ENCODE results near the gene OR6Q1. TPM values are rescaled to one million over a fixed set of nuclear protein-coding genes. Genes with fewer than 3 reads are reported as not detected.

The OR6Q1 gene
- total RNA-seq, 4 donors from 2014 or later: not detected

GRCh38 chr11:58011771-58012170 is 19.0 kb upstream of the OR6Q1 start:
- no peaks in the 10 kb centered on the region for H3K4me1 ChIP-seq
- H3K4me3 ChIP-seq (replicated peaks in 1 of 3): no peak overlapping the region
- DNase-seq: no peak
- H3K9me3 ChIP-seq: no peaks in the 10 kb centered on the region
- TF ChIP-seq, protein P1, sequence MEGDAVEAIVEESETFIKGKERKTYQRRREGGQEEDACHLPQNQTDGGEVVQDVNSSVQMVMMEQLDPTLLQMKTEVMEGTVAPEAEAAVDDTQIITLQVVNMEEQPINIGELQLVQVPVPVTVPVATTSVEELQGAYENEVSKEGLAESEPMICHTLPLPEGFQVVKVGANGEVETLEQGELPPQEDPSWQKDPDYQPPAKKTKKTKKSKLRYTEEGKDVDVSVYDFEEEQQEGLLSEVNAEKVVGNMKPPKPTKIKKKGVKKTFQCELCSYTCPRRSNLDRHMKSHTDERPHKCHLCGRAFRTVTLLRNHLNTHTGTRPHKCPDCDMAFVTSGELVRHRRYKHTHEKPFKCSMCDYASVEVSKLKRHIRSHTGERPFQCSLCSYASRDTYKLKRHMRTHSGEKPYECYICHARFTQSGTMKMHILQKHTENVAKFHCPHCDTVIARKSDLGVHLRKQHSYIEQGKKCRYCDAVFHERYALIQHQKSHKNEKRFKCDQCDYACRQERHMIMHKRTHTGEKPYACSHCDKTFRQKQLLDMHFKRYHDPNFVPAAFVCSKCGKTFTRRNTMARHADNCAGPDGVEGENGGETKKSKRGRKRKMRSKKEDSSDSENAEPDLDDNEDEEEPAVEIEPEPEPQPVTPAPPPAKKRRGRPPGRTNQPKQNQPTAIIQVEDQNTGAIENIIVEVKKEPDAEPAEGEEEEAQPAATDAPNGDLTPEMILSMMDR (IDR thresholded peaks at IDR 0.05): no peak
- TF ChIP-seq POLR2A (IDR thresholded peaks at IDR 0.05): no peak
- H3K27ac ChIP-seq: no peak overlapping the region
- H3K36me3 ChIP-seq: no peaks in the 10 kb centered on the region
- WGBS, 2 donors: 74 to 86% methylated on average over 6 of the region's 6 CpGs
- H3K27me3 ChIP-seq: no peaks in the 10 kb centered on the region
- intact Hi-C loops (cut with DNase I): no loop called here

- no peaks in the 10 kb centered on the region for H3K36me3 ChIP-seq
- no peaks in the 10 kb centered on the region for H3K9me3 ChIP-seq
- DNase-seq: no peak
- no peaks in the 10 kb centered on the region for H3K27me3 ChIP-seq
- H3K27ac ChIP-seq: peak within 1 kb of the TSS; percentile 3 to 48 (median 18)
- WGBS, 2 donors: 81% methylated on average over 5 of the region's 5 CpGs
- H3K4me1 ChIP-seq: peaks cover 0 to 11% of the 10 kb centered on the region in 2 donors
- no peak within 1 kb of the TSS for H3K4me3 ChIP-seq (replicated peaks in 1 of 3)
- intact Hi-C loops (cut with DNase I): no loop called here
- no peak for TF ChIP-seq POLR2A (IDR thresholded peaks at IDR 0.05)
- TF ChIP-seq, protein P1 (IDR thresholded peaks at IDR 0.05): no peak
These were observed 7.3 kb upstream of the OR6Q1 start, which contains the start of gene OR9Q1 for GRCh38 chr11:58023435-58023931. OR9Q1 (plus strand) TSS chr11:58023881; CDS start chr11:58179445, 155,564 bp downstream.

DNA sequence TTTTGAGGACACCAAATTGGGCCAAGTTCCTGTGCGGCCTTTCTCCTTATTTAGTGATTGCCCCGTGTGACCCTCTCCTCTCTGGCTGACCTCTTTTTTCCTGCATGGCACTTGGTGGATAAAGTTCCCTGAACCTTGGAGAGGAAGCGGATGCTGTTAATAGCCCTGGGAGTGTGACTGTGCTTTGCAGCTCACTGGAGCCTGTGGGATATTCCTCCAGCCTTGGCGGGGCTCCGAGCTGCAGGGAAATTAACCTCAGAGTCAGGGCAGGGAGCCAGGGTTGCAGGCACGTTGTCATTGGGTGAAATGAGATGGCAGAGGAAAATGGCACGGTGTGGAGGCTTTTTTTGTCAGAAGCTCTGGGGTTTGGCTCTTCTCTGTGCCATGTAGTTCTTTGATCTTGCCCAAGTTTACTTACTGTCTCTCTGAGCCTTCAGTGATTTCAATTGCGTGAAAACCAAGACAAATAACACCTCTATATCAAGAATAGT is 6.1 kb upstream of the OR6Q1 start:
- Histone ChIP-seq H3K9me3 (no peaks in the 10 kb centered on the region), H3K36me3 (no peaks in the 10 kb centered on the region), H3K4me1 (peaks cover 0 to 11% of the 10 kb centered on the region in 2 donors), H3K27me3 (no peaks in the 10 kb centered on the region), H3K27ac (peak overlapping the region in 2 of 3 donors; percentile 3 to 48), H3K4me3 (replicated peaks in 1 of 3) (no peak overlapping the region)
- intact Hi-C loops (cut with DNase I): no loop called here
- WGBS, 2 donors: 27 to 33% methylated on average over 6 to 8 of the region's 8 CpGs
- TF ChIP-seq POLR2A (IDR thresholded peaks at IDR 0.05): no peak
- TF ChIP-seq, protein P1 (IDR thresholded peaks at IDR 0.05): no peak
- peak; percentile 44 to 75 for DNase-seq

- TF ChIP-seq POLR2A (IDR thresholded peaks at IDR 0.05): no peak
- TF ChIP-seq, protein P1 (IDR thresholded peaks at IDR 0.05): no peak
- H3K27ac ChIP-seq: no peak overlapping the region
- H3K36me3 ChIP-seq: no peaks in the 10 kb centered on the region
- H3K9me3 ChIP-seq: no peaks in the 10 kb centered on the region
- intact Hi-C loops (cut with DNase I): no loop called here
- no peaks in the 10 kb centered on the region for H3K27me3 ChIP-seq
- 63 to 73% methylated on average over 4 of the region's 4 CpGs for WGBS, 2 donors
- H3K4me3 ChIP-seq (replicated peaks in 1 of 3): no peak overlapping the region
- DNase-seq: no peak
- peaks cover 0 to 11% of the 10 kb centered on the region in 2 donors for H3K4me1 ChIP-seq
These were observed 3.4 kb upstream of the OR6Q1 start for GRCh38 chr11:58027341-58027740.

DNA sequence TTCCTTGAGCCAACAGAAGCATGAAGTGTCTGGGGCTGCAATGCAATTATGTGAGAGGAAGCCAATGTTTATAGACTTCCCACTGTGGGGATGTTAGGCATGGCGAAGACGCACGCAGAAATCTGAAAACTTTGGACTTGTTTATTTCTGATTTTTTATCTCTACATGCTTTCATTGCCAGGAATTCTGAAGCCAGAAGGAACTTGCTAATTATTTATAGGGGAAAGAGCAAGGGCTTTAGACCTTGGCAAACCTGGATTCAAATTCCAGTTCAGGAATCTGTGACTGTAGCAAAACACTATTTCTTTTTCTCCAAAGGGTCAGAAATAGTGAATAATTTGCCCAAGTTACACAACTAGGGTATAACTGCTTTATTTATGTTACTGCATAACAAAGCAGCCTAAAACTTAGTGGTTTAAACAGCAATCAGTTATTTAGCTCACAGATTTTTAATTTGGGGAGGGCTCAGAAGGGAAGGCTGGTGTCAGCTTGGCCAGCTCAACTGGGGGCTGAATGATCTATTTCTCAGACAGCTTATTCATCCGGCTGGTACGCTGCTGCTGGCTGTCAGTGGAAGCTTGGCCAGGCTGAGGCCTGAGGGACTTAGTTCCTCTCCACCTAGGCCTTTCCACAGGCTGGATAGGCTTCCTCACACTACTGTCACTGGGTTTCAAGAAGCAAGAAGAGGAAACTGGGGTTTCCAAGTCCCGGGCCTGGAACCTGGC is 1.9 kb upstream of the OR6Q1 start:
- no peak for TF ChIP-seq POLR2A (IDR thresholded peaks at IDR 0.05)
- TF ChIP-seq, protein P1 (IDR thresholded peaks at IDR 0.05): no peak
- Histone ChIP-seq H3K4me1 (peaks cover 0 to 10% of the 10 kb centered on the region in 2 donors), H3K27ac (no peak overlapping the region), H3K27me3 (no peaks in the 10 kb centered on the region), H3K9me3 (no peaks in the 10 kb centered on the region), H3K4me3 (replicated peaks in 1 of 3) (no peak overlapping the region), H3K36me3 (no peaks in the 10 kb centered on the region)
- intact Hi-C loops (cut with DNase I): no loop called here
- WGBS, 2 donors: 60 to 73% methylated on average over 5 to 6 of the region's 6 CpGs
- DNase-seq: no peak

Data from thyroid gland (tissue), 4 donors.